Endothelial cell of umbilical vein (primary cell): Measurements from ENCODE around the gene RAB3IL1. TPM values are rescaled to one million over a fixed set of nuclear protein-coding genes. Genes with fewer than 3 reads are reported as not detected.

Experiments used
- BruUV-seq: library from RNA; stranded (reverse); fragments of 400-500 nt; replicated peaks from 2 replicates; lab custom pipeline; 2021; lab: Mats Ljungman, UMichigan
- CTCF ChIA-PET: fragments of 300-600, 350-600 bp; sonication (Branson Sonifier 250); formaldehyde crosslinking; loops from one replicate; lab custom pipeline; 2021; ENCODE audit warnings: antibody characterized with exemption, inconsistent platforms; lab: Charles Lee
- POLR2A ChIA-PET: fragments of 300-600, 350-600 bp; sonication (Branson Sonifier 250); formaldehyde crosslinking; loops from one replicate; lab custom pipeline; 2021; ENCODE audit warnings: antibody characterized with exemption, inconsistent platforms; lab: Charles Lee
- DNase-seq: peaks from one replicate; pipeline ENCODE4 v3.0.0-alpha.2; 2011; ENCODE audit warnings: low read depth, low spot score
- FAIRE-seq: peaks from 2 replicates; lab custom pipeline; 2011; peaks lifted over from hg19 to GRCh38; lab: Jason Lieb, UNC
- H2AFZ ChIP-seq: 2 replicates; pipeline ENCODE4 v1.6.0; 2012; ENCODE audit warnings: low read depth, low read length, control low read depth, inconsistent platforms
- H3K27ac ChIP-seq: 2 replicates; pipeline ENCODE4 v1.5.1; 2011; ENCODE audit warnings: low read depth, mild to moderate bottlenecking, control low read depth, low read length, moderate library complexity; ENCODE audit not compliant: insufficient read depth
- H3K27me3 ChIP-seq, 2 experiments: 2 replicates each; pipeline versions ENCODE4 v1.6.0 to v1.6.1; 2011; ENCODE audit warnings: low read length in 2 of 2, mixed read lengths in 1 of 2; ENCODE audit not compliant: control insufficient read depth in 2 of 2, insufficient read depth in 2 of 2
- H3K36me3 ChIP-seq, 2 experiments: 2 replicates in 1 of 2; 3 replicates in 1 of 2; pipeline ENCODE4 v1.5.1; 2011; ENCODE audit warnings: low read length in 2 of 2, mild to moderate bottlenecking in 1 of 2, moderate library complexity in 1 of 2; ENCODE audit not compliant: control insufficient read depth in 2 of 2, insufficient read depth in 2 of 2; ENCODE audit errors: extremely low read depth in 1 of 2
- H3K4me1 ChIP-seq: 3 replicates; pipeline ENCODE4 v1.5.1; 2011; ENCODE audit warnings: mild to moderate bottlenecking, low read length; ENCODE audit not compliant: control insufficient read depth, insufficient read depth; ENCODE audit errors: extremely low read depth
- H3K4me2 ChIP-seq: 2 replicates; pipeline ENCODE4 v1.6.1; 2011; ENCODE audit warnings: low read length, control low read depth, mixed read lengths; ENCODE audit not compliant: insufficient read depth
- H3K4me3 ChIP-seq, 3 experiments: fragments of 200-600 bp in 1 of 3; sonication (generic), shearing (Covaris generic) in 1 of 3; replicated peaks in 1 of 3; 2 replicates each; pipeline ENCODE4 v1.5.1; 2011 to 2016; ENCODE audit warnings: control low read depth in 3 of 3, low read length in 3 of 3, mild to moderate bottlenecking in 2 of 3, inconsistent platforms in 1 of 3, low read depth in 1 of 3, moderate library complexity in 1 of 3; ENCODE audit not compliant: insufficient read depth in 1 of 3
- H3K79me2 ChIP-seq: 2 replicates; pipeline ENCODE4 v1.6.0; 2012; ENCODE audit warnings: low read length, inconsistent platforms; ENCODE audit not compliant: control insufficient read depth, insufficient read depth
- H3K9ac ChIP-seq: replicated peaks from 2 replicates; pipeline ENCODE3; 2011; ENCODE audit warnings: low read length, control low read depth; ENCODE audit not compliant: insufficient read depth; ENCODE audit errors: extremely low read depth
- H3K9me1 ChIP-seq: replicated peaks from 3 replicates; pipeline ENCODE4 v1.6.0; 2011; ENCODE audit warnings: mild to moderate bottlenecking, low read length; ENCODE audit not compliant: control insufficient read depth, insufficient read depth; ENCODE audit errors: extremely low read depth
- H3K9me3 ChIP-seq: replicated peaks from 2 replicates; pipeline ENCODE4 v1.5.1; 2012; ENCODE audit warnings: low read length, inconsistent platforms; ENCODE audit not compliant: control insufficient read depth, insufficient read depth
- H4K20me1 ChIP-seq: replicated peaks from 2 replicates; pipeline ENCODE3; 2011; ENCODE audit warnings: mild to moderate bottlenecking, low read length; ENCODE audit not compliant: control insufficient read depth, insufficient read depth; ENCODE audit errors: extremely low read depth
- CTCF ChIP-seq, 2 donors: IDR thresholded peaks; 1 replicate in 1 of 2; 2 replicates in 1 of 2; pipeline ENCODE4 v1.5.1; 2011; ENCODE audit warnings: low read length in 2 of 2, mild to moderate bottlenecking in 2 of 2, moderate library complexity in 2 of 2, control low read depth in 1 of 2, inconsistent platforms in 1 of 2, low read depth in 1 of 2; ENCODE audit not compliant: insufficient read depth in 1 of 2; ENCODE audit errors: extremely low read depth in 1 of 2
- EZH2 ChIP-seq: IDR thresholded peaks from 2 replicates; pipeline ENCODE4 v1.6.1; 2012; ENCODE audit warnings: borderline replicate concordance, low read depth, mild to moderate bottlenecking, moderate library complexity, low read length, inconsistent platforms; ENCODE audit not compliant: severe bottlenecking
- FOS ChIP-seq: IDR thresholded peaks from 2 replicates; pipeline ENCODE4 v1.6.1; 2011; ENCODE audit warnings: mild to moderate bottlenecking, low read length, moderate library complexity, borderline replicate concordance; ENCODE audit not compliant: insufficient read depth
- GATA2 ChIP-seq: IDR thresholded peaks from 2 replicates; pipeline ENCODE4 v1.7.0; 2011; ENCODE audit warnings: low read depth, mild to moderate bottlenecking, moderate library complexity, mixed read lengths, low read length; ENCODE audit not compliant: insufficient read length, insufficient read depth
- JUN ChIP-seq: IDR thresholded peaks from 2 replicates; pipeline ENCODE4 v1.6.1; 2011; ENCODE audit warnings: borderline replicate concordance, low read depth; ENCODE audit not compliant: insufficient read length, insufficient read depth
- MAX ChIP-seq: IDR thresholded peaks from 2 replicates; pipeline ENCODE4 v1.6.1; 2011; ENCODE audit not compliant: insufficient read depth, insufficient read length
- MYC ChIP-seq: IDR thresholded peaks from one replicate; pipeline ENCODE4 v1.6.1; 2011; ENCODE audit warnings: mild to moderate bottlenecking, low read depth, low read length
- POLR2A ChIP-seq: IDR thresholded peaks from 2 replicates; pipeline ENCODE4 v1.6.1; 2012; ENCODE audit warnings: low read depth, mild to moderate bottlenecking, control low read depth, low read length
- POLR2AphosphoS5 ChIP-seq: IDR thresholded peaks from 2 replicates; pipeline ENCODE4 v1.6.1; 2012; ENCODE audit warnings: low read depth, mild to moderate bottlenecking, control low read depth, low read length, moderate library complexity; ENCODE audit not compliant: insufficient read depth
- dilution Hi-C: fragments of 300-500 bp; cut with MboI; formaldehyde crosslinking; loops from one replicate; pipeline ENCODE4 v1.15.0; 2019; ENCODE audit warnings: low sequenced_read_pairs; ENCODE audit not compliant: extremely low pct_ligation_motif_present
- intact Hi-C: fragments of 100-400 bp; cut with micrococcal nuclease; formaldehyde crosslinking; loops from one replicate; pipeline ENCODE4 v1.10.0; 2022
- polyA plus RNA-seq, 4 experiments: library from polyadenylated mRNA; depleted of rRNA in 3 of 4; stranded (reverse) in 3 of 4; unstranded in 1 of 4; fragments of >200 nt; gene quantifications; 2 replicates each; pipeline versions ENCODE4 v1.2.1 to v1.2.3, GENCODE V29; 2011 to 2012; ENCODE audit warnings: missing spikeins in 1 of 4
- total RNA-seq: library from RNA; stranded (reverse); gene quantifications from 2 replicates; pipeline ENCODE4 v1.2.3, GENCODE V29; 2021

The RAB3IL1 gene
- total and polyA plus RNA-seq, 2 donors (not counting 3 experiments of a cell fraction or from before 2014, with no cell fraction given): 1.8 to 3.6 TPM

GRCh38 chr11:61963016-61963281 is 45.6 kb upstream of the RAB3IL1 start:
- no peak overlapping the region for H3K4me3 ChIP-seq
- dilution Hi-C loops (no loop called here), intact Hi-C loops (no loop called here)
- no peak overlapping the region for H3K27ac ChIP-seq
- ChIA-PET CTCF (interaction anchor here (1.0 to 11.1 kb wide), 7 partner anchors 15 to 166 kb away, joined by 3 to 147 read pairs (median 4); no protein-coding TSS in a partner anchor), POLR2A (interaction anchor here (0.6 to 1.8 kb wide), 6 partner anchors 16 to 166 kb away, joined by 3 to 8 read pairs (median 4); no protein-coding TSS in a partner anchor)
- DNase-seq: peak; percentile 30
- peak; percentile 48 for FAIRE-seq
- no peaks in the 10 kb centered on the region for H3K27me3 ChIP-seq
- no peaks in the 10 kb centered on the region for H3K9me3 ChIP-seq
- H3K4me2 ChIP-seq: no peak overlapping the region
- H3K9me1 ChIP-seq: no peaks in the 10 kb centered on the region
- TF ChIP-seq MAX: no peak
- TF ChIP-seq CTCF (IDR thresholded peaks at IDR 0.05; ENCODE audit: extremely low read depth in 1 of 2, insufficient read depth in 1 of 2, low read depth in 1 of 2, low read length in 2 of 2): no peak
- TF ChIP-seq JUN: no peak
- TF ChIP-seq POLR2AphosphoS5: no peak
- no peak for TF ChIP-seq GATA2
- TF ChIP-seq MYC: no peak
- no peak for TF ChIP-seq EZH2
- TF ChIP-seq POLR2A: no peak
- no peak for TF ChIP-seq FOS
- H3K4me1 ChIP-seq: peaks cover 24% of the 10 kb centered on the region
- H3K79me2 ChIP-seq: peaks cover 30% of the 10 kb centered on the region
- H3K36me3 ChIP-seq: peaks cover 15% of the 10 kb centered on the region in 2 experiments
- no peak overlapping the region for H2AFZ ChIP-seq
- no peak overlapping the region for H3K9ac ChIP-seq
- no peaks in the 10 kb centered on the region for H4K20me1 ChIP-seq
- BruUV-seq: no TSS peak
